DMS 273 treated with DMSO at 0.1 percent for 48 hours (cell line): ENCODE data around the gene CELSR2.
A peak's percentile ranks its signal among the peaks of the same experiment; 100 is the strongest.

Experiments used
- DNase-seq: peaks from one replicate; lab custom pipeline; 2025; lab: John Stamatoyannopoulos, UW

CELSR2 gene

GRCh38 chr1:109252167-109252892, 3.0 kb downstream of the CELSR2 start:
- no peak for DNase-seq

DNA sequence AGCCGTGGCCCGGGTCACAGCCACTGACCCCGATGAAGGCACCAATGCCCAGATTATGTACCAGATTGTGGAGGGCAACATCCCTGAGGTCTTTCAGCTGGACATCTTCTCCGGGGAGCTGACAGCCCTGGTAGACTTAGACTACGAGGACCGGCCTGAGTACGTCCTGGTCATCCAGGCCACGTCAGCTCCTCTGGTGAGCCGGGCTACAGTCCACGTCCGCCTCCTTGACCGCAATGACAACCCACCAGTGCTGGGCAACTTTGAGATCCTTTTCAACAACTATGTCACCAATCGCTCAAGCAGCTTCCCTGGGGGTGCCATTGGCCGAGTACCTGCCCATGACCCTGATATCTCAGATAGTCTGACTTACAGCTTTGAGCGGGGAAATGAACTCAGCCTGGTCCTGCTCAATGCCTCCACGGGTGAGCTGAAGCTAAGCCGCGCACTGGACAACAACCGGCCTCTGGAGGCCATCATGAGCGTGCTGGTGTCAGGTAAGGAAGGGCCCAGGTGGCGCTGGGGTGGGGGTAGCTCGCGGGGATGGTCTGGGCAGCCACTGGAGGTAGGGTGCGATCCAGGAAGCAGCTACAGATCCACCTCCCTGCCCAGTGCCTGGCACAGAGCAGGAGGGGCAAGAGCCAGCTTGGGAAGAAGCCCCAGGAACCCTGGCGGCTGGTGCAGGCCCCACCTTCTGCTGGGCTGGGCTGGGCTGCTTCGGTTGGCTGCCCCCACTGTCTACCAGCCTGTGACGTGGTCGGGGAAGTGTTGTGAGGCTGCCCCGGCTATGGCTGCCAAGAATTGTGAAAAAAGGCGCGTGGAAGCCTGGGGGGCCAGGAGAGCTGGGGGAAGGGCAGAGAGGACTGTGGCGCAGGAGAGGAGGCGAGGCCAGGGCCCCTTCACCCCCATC, 3.8 kb downstream of the CELSR2 start:
- DNase-seq: peak; percentile 62

- DNase-seq: no peak
These were observed 4.7 kb downstream of the CELSR2 start for GRCh38 chr1:109253803-109254620.

DNA sequence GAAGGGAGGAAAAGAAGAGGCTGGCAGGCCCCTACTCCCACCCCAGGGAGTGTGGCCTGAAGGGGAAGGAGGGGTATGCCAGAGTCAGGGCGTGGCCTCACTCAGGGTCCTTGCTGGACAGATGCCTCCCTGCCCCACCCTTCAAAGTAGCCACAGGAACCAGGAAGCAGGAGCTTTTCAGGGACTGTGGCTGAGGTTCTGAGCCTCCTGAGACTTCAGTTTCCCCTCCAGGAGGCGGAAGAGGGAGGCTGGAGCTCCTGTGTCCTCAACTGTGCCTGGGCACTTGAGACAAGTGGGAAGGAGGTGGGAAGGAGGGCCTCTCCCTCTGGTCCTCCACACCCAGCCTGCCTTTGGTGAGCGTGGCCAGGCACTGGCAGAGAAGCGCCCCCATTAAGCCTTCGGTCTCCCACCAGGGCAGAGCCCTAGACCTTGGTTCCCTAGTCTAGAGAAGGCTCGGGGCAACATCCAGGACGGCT, 5.3 kb downstream of the CELSR2 start:
- no peak for DNase-seq

- no peak for DNase-seq
These were observed 5.8 kb downstream of the CELSR2 start for GRCh38 chr1:109255097-109255651.

- DNase-seq: peak; percentile 91
These were observed 6.3 kb downstream of the CELSR2 start for GRCh38 chr1:109255678-109256077.

DNA sequence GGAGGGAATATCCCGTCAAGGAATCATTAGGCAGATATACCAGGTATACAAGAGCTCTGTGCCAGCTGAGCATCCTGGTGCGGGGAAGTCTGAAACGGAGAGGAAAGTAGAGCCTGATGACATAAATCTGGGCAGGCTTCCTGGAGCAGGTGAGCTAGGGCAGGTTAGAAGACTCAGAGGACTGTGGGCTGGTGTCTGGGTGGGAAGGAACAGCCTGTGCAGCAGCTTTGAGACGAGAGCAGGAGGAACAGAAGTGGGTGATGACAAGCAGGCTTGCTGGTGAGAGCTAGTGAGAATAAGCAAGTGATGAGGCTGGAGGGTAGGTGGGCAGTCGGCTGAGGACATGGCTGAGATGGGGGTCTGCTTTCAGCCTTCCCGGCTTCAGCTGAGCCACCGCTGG, 6.7 kb downstream of the CELSR2 start:
- no peak for DNase-seq

DNA sequence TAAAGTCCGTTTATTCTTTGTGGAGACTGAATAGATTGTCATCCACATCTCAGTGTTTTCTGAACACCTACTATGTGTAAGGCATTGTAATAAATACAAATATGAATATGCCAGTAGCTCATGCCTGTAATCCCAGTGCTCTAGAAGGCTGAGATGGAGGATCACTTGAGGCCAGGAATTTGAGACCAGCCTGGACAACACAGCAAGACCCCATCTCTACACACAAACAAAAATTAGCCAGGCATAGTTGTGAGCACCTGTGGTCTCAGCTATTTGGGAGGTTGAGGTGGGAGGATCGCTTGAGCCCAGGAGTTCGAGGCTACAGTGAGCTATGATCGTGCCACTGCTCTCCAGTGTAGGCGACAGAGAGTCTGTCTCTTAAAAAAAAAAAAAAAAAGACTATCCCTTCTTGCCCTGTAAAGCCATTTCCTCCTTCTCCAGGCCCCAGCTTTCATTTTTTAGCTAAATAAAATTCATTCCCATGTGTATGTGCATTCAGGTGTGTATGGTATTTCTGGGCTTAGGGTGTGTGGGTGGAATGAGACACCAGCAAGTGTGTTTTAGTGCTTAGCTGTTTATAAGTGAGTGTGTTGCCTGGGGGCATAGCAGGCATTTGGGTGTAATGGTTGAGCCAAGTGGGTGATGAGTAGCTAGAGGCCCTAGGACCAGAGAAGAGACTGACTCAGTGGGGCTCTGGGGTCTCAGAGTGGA, 7.8 kb downstream of the CELSR2 start:
- DNase-seq: no peak

DNA sequence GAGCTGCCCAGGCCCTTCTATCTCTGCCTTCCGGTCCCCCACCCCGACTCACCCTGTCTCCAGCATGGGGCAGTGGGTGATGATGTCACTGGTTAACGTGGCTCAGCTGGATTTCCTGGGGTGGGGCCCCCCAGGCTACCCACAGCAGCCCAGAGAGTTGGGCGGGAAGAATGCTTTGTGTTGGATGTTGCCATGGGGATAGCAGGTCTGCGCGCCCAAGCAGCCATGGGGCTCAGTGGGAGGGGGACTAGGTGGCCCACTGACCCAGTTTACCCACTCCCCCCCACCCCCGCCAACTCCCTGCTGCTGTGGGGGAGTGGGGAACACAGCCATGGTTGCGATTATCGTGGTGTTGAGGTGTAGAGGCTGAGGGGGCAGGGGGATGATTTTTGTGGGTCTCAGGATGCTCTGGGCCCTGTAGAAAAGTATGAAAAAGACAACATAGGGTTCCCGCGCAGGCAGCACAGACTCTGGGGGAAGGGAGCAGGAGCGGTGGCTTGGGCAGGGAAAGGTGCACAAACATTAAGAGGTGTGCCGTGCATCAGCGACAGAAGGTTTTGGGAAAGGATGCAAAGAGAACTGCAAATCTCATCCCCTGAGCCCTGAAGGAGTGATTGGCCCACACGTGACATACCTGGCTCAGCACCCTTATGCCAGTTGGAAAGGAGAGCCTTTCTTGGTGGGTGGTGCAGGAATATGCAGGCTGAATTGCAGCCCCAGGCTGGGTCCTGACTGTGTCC, 8.5 kb downstream of the CELSR2 start:
- DNase-seq: no peak

DNA sequence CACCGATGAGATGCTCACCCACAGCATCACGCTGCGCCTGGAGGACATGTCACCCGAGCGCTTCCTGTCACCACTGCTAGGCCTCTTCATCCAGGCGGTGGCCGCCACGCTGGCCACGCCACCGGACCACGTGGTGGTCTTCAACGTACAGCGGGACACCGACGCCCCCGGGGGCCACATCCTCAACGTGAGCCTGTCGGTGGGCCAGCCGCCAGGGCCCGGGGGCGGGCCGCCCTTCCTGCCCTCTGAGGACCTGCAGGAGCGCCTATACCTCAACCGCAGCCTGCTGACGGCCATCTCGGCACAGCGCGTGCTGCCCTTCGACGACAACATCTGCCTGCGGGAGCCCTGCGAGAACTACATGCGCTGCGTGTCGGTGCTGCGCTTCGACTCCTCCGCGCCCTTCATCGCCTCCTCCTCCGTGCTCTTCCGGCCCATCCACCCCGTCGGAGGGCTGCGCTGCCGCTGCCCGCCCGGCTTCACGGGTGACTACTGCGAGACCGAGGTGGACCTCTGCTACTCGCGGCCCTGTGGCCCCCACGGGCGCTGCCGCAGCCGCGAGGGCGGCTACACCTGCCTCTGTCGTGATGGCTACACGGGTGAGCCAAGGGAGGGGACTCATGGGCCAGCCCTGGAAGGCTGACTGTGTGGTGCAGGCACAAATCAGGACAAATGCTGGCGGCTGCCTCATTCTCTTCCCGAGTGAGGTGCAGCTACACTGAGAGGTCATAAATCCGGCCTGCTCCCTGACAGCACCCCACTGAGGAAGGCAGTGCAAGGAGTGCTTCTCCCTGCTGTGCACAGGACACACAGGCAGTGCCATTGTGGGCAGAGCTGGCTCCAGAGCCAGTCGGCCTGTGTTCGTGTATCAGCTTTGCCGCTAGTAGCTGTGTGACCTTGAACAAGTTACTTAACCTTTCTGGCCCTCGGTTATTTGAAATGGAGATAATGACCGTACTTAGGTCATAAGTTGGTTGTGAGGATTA, 9.4 kb downstream of the CELSR2 start:
- DNase-seq: no peak

DNA sequence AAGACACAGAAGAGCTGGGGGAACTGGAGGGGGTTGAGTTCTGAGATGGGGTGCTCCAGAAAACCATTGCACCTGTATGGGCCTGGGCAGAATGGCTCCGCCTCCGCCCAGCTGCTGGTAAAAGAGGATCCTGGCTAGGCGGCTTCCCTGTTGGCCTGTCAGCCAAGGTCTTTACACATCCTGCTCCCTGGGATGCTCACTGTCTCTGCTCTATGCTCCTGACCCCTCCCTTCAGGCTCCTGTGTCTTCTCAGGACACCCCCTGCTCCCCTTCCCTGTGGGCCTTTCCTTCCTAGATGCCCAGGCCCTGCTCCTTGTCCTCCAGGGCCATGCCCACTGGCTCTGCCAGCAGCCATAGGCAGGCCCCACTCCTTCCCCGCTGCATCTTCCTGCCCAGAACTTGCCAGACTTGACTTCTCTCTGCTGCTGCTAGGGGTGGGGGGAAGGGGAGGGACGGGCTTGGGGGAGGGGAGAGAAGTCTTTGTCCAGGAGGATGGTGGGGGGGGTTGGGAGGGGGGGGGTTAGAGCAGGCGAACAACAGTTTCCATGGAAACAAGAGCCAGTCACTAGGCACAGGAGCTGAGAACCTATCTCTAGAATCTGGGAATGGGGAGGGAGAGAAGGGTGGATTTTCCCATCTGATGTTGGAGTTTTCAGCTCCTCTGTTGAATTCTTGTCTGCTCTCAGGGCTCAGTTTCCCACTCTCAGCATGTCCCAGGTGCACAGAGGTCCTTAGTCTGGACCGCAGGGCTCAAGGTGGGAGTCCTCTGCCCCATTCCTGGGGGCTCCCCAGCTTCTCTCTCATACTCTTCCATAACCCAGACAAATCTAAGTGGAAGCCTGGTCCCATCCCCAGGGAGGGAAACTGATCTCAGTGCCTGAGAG, 10.6 kb downstream of the CELSR2 start:
- DNase-seq: no peak

DNA sequence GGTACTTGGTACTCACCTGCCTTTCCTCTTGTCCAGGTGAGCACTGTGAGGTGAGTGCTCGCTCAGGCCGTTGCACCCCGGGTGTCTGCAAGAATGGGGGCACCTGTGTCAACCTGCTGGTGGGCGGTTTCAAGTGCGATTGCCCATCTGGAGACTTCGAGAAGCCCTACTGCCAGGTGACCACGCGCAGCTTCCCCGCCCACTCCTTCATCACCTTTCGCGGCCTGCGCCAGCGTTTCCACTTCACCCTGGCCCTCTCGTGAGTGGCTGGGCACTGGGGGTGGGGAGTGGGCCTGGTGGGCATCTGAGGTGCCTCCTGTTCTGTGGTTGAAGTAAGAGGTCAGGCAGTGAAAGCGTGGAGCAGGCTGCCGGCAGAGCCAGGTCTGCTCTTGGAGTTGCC, 11.7 kb downstream of the CELSR2 start:
- DNase-seq: no peak

DNA sequence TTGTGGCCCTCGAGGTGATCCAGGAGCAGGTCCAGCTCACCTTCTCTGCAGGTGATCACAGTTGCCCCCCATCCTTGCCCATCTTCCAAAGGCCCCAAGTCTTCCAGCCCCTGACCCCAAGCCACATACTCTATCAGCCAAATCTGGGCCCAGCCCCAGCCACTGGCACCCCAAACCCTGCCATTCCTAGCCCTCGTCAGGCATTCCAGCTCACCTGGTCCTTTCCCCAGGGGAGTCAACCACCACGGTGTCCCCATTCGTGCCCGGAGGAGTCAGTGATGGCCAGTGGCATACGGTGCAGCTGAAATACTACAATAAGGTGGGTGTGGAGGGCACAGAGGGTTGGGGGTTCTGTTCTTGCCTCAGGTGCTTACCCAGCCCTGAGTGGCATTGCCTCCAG, 12.2 kb downstream of the CELSR2 start:
- DNase-seq: no peak

- DNase-seq: no peak
These were observed 13.1 kb downstream of the CELSR2 start for GRCh38 chr1:109262231-109263055.

- DNase-seq: no peak
These were observed 13.9 kb downstream of the CELSR2 start for GRCh38 chr1:109263234-109263596.

- DNase-seq: no peak
These were observed 14.4 kb downstream of the CELSR2 start for GRCh38 chr1:109263597-109264378.

DNA sequence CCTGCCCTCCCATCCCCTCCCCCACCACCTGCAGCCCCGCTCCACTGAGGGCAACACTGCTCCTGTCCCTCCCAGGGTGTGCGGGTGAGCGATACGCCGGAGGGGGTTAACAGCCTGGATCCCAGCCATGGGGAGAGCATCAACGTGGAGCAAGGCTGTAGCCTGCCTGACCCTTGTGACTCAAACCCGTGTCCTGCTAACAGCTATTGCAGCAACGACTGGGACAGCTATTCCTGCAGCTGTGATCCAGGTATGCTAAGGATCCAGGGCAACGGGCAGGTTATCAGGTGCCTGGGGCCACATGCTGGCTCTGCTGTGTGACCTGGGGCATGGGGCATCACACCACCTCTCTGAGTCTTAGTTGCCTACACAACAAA, 15.0 kb downstream of the CELSR2 start:
- DNase-seq: no peak
